ENCODE measurements around the gene CTNNA2.

DNA sequence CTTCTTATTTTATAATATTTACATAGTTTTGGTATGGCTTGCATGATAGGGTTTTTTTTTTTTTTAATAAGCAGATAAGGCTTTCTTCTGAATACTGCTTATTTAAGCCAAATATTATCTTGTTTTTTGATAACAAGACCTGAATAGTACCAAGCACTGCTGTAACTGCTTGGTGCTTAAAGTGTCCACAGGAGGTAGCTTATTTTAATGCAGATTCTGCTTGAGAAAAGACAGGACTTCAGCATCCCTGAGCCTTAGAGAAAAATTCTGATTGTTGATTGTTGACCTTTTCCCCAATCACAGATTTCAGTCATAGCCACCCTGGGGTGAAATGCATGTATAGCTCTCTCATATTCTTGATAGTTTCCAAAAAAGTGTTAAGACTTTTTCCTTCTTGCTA lies 336.4 kb downstream of the CTNNA2 start:
- TF ChIP-seq EZH2 (IDR thresholded peaks at IDR 0.05) = no peak
- TF ChIP-seq, protein P1, sequence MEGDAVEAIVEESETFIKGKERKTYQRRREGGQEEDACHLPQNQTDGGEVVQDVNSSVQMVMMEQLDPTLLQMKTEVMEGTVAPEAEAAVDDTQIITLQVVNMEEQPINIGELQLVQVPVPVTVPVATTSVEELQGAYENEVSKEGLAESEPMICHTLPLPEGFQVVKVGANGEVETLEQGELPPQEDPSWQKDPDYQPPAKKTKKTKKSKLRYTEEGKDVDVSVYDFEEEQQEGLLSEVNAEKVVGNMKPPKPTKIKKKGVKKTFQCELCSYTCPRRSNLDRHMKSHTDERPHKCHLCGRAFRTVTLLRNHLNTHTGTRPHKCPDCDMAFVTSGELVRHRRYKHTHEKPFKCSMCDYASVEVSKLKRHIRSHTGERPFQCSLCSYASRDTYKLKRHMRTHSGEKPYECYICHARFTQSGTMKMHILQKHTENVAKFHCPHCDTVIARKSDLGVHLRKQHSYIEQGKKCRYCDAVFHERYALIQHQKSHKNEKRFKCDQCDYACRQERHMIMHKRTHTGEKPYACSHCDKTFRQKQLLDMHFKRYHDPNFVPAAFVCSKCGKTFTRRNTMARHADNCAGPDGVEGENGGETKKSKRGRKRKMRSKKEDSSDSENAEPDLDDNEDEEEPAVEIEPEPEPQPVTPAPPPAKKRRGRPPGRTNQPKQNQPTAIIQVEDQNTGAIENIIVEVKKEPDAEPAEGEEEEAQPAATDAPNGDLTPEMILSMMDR (IDR thresholded peaks at IDR 0.05) = no peak

Measured in neural progenitor cell (in vitro differentiated cells).